Measurements from ENCODE around the gene CMTR2.
A peak's percentile ranks its signal among the peaks of the same experiment; 100 is the strongest.
"Not testable (repeated sequence)": the region's sequence is repeated elsewhere in the genome, so short reads cannot be mapped to it uniquely, and the experiment has no call there.

The CMTR2 gene

DNA sequence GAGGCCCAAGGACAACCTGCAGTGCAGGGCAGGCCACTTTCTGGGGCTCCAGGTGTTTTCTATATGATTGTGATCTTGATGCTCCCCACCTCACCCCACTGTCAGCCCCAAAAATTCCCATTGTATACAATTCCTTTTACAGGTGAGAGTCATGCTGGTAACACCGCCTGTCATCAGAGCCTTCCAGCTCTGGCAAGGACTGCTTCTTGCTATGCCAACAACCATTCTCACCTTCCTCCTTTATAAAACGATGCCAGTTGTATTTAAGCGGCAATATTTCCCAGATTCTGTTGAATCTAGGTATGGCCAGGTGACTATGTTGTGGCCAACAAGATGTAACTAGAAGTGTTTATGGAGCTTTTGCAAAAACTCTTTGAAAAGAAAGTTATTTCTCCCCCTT, 38.9 kb upstream of the CMTR2 start:
- Histone ChIP-seq H2BK12ac (ENCODE audit: low read length) (no peak overlapping the region), H3K27me3 (ENCODE audit: insufficient read depth, low read length) (no peaks in the 10 kb centered on the region), H4K12ac (ENCODE audit: low read depth, low read length) (no peak overlapping the region), H4K91ac (ENCODE audit: low read depth, low read length) (no peak overlapping the region), H3K18ac (ENCODE audit: low read length) (no peak overlapping the region), H2AK5ac (ENCODE audit: low read length) (no peak overlapping the region), H3K4me1 (ENCODE audit: control insufficient read depth in 1 of 2, insufficient read depth in 2 of 2, low read length in 2 of 2) (no peaks in the 10 kb centered on the region), H3K4ac (ENCODE audit: low read depth, low read length) (no peak overlapping the region), H3K9ac (ENCODE audit: low read length) (no peak overlapping the region), H3K9me3 (ENCODE audit: insufficient read depth, low read depth, low read length) (no peaks in the 10 kb centered on the region), H3K4me3 (ENCODE audit: low read depth, low read length) (no peak overlapping the region), H2AFZ (ENCODE audit: insufficient read depth, low read length, poor library complexity) (no peak overlapping the region), H2BK120ac (ENCODE audit: insufficient read depth, low read length, poor library complexity) (no peak overlapping the region), H3K4me2 (ENCODE audit: low read length) (no peak overlapping the region), H3K14ac (ENCODE audit: low read length) (no peak overlapping the region), H3K79me2 (ENCODE audit: control insufficient read depth, insufficient read depth, low read length, poor library complexity) (no peaks in the 10 kb centered on the region), H4K8ac (ENCODE audit: low read depth, low read length) (no peak overlapping the region), H3K27ac (ENCODE audit: low read depth, low read length) (no peak overlapping the region), H3K23ac (ENCODE audit: low read length) (no peak overlapping the region), H2BK5ac (ENCODE audit: low read depth, low read length, poor library complexity) (no peak overlapping the region), H3K36me3 (ENCODE audit: control insufficient read depth in 1 of 2, insufficient read depth in 2 of 2, low read length in 2 of 2) (no peaks in the 10 kb centered on the region), H3K79me1 (ENCODE audit: low read length) (no peaks in the 10 kb centered on the region)
- DNase-seq: no peak
- WGBS (ENCODE audit: extremely low coverage, insufficient coverage, insufficient read length): no CpG with 5 or more reads among the region's 3 CpGs

GRCh38 chr16:71327720-71328119, 38.5 kb upstream of the CMTR2 start:
- no peak overlapping the region for H2AFZ ChIP-seq (ENCODE audit: insufficient read depth, low read length, poor library complexity)
- H4K91ac ChIP-seq (ENCODE audit: low read depth, low read length): no peak overlapping the region
- H3K79me1 ChIP-seq (ENCODE audit: low read length): no peaks in the 10 kb centered on the region
- no peak overlapping the region for H2BK120ac ChIP-seq (ENCODE audit: insufficient read depth, low read length, poor library complexity)
- H3K9me3 ChIP-seq (ENCODE audit: insufficient read depth, low read depth, low read length): no peaks in the 10 kb centered on the region
- no peak overlapping the region for H3K23ac ChIP-seq (ENCODE audit: low read length)
- H2BK12ac ChIP-seq (ENCODE audit: low read length): no peak overlapping the region
- H3K4me2 ChIP-seq (ENCODE audit: low read length): no peak overlapping the region
- no peak overlapping the region for H3K18ac ChIP-seq (ENCODE audit: low read length)
- no peak for DNase-seq
- H3K9ac ChIP-seq (ENCODE audit: low read length): no peak overlapping the region
- H4K8ac ChIP-seq (ENCODE audit: low read depth, low read length): no peak overlapping the region
- no peak overlapping the region for H4K12ac ChIP-seq (ENCODE audit: low read depth, low read length)
- no peak overlapping the region for H2BK5ac ChIP-seq (ENCODE audit: low read depth, low read length, poor library complexity)
- H3K36me3 ChIP-seq (ENCODE audit: control insufficient read depth in 1 of 2, insufficient read depth in 2 of 2, low read length in 2 of 2): no peaks in the 10 kb centered on the region
- H2AK5ac ChIP-seq (ENCODE audit: low read length): no peak overlapping the region
- H3K14ac ChIP-seq (ENCODE audit: low read length): no peak overlapping the region
- no peaks in the 10 kb centered on the region for H3K27me3 ChIP-seq (ENCODE audit: insufficient read depth, low read length)
- no peaks in the 10 kb centered on the region for H3K4me1 ChIP-seq (ENCODE audit: control insufficient read depth in 1 of 2, insufficient read depth in 2 of 2, low read length in 2 of 2)
- no peak overlapping the region for H3K4ac ChIP-seq (ENCODE audit: low read depth, low read length)
- no peak overlapping the region for H3K4me3 ChIP-seq (ENCODE audit: low read depth, low read length)
- H3K79me2 ChIP-seq (ENCODE audit: control insufficient read depth, insufficient read depth, low read length, poor library complexity): no peaks in the 10 kb centered on the region
- no peak overlapping the region for H3K27ac ChIP-seq (ENCODE audit: low read depth, low read length)

- peak; percentile 52 to 62 for DNase-seq
- no peaks in the 10 kb centered on the region for H3K27me3 ChIP-seq (ENCODE audit: insufficient read depth, low read length)
- no peak overlapping the region for H3K4ac ChIP-seq (ENCODE audit: low read depth, low read length)
- no peak overlapping the region for H4K91ac ChIP-seq (ENCODE audit: low read depth, low read length)
- H3K27ac ChIP-seq (ENCODE audit: low read depth, low read length): no peak overlapping the region
- H3K79me2 ChIP-seq (ENCODE audit: control insufficient read depth, insufficient read depth, low read length, poor library complexity): no peaks in the 10 kb centered on the region
- no peak overlapping the region for H4K8ac ChIP-seq (ENCODE audit: low read depth, low read length)
- H3K14ac ChIP-seq (ENCODE audit: low read length): no peak overlapping the region
- no peaks in the 10 kb centered on the region for H3K9me3 ChIP-seq (ENCODE audit: insufficient read depth, low read depth, low read length)
- no peaks in the 10 kb centered on the region for H3K4me1 ChIP-seq (ENCODE audit: control insufficient read depth in 1 of 2, insufficient read depth in 2 of 2, low read length in 2 of 2)
- H3K79me1 ChIP-seq (ENCODE audit: low read length): no peaks in the 10 kb centered on the region
- no peak overlapping the region for H3K9ac ChIP-seq (ENCODE audit: low read length)
- H3K23ac ChIP-seq (ENCODE audit: low read length): no peak overlapping the region
- no peak overlapping the region for H2BK5ac ChIP-seq (ENCODE audit: low read depth, low read length, poor library complexity)
- no peak overlapping the region for H3K4me3 ChIP-seq (ENCODE audit: low read depth, low read length)
- no peak overlapping the region for H2AFZ ChIP-seq (ENCODE audit: insufficient read depth, low read length, poor library complexity)
- no peak overlapping the region for H3K4me2 ChIP-seq (ENCODE audit: low read length)
- no peak overlapping the region for H2BK12ac ChIP-seq (ENCODE audit: low read length)
- no peaks in the 10 kb centered on the region for H3K36me3 ChIP-seq (ENCODE audit: control insufficient read depth in 1 of 2, insufficient read depth in 2 of 2, low read length in 2 of 2)
- WGBS (ENCODE audit: extremely low coverage, insufficient coverage, insufficient read length): no CpG with 5 or more reads among the region's 4 CpGs
- H4K12ac ChIP-seq (ENCODE audit: low read depth, low read length): no peak overlapping the region
- H3K18ac ChIP-seq (ENCODE audit: low read length): no peak overlapping the region
- no peak overlapping the region for H2AK5ac ChIP-seq (ENCODE audit: low read length)
- no peak overlapping the region for H2BK120ac ChIP-seq (ENCODE audit: insufficient read depth, low read length, poor library complexity)
These were observed 30.8 kb upstream of the CMTR2 start for GRCh38 chr16:71319999-71320398.

DNA sequence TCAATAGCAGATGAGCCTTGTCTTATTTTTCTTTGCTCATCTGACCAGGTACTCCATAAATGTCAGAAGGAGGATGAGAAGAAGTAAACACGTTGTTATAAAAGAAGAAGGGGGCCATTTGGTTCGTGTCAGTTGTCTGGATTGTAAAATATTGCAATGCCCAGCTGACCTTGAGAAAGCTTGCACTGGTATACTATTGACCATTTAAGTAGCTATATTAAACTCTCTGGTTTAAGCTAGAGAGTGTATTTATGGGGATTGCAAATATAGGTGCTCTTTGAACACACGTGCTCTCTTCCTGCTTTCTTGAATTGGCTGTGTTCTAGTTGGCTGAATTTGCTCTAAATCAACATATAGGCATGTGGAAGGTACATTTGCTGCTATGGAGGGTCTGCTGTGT, 26.1 kb upstream of the CMTR2 start:
- Histone ChIP-seq H2BK12ac (ENCODE audit: low read length) (no peak overlapping the region), H3K27me3 (ENCODE audit: insufficient read depth, low read length) (no peaks in the 10 kb centered on the region), H3K4me2 (ENCODE audit: low read length) (no peak overlapping the region), H2BK120ac (ENCODE audit: insufficient read depth, low read length, poor library complexity) (no peak overlapping the region), H3K79me1 (ENCODE audit: low read length) (no peaks in the 10 kb centered on the region), H2BK5ac (ENCODE audit: low read depth, low read length, poor library complexity) (no peak overlapping the region), H4K8ac (ENCODE audit: low read depth, low read length) (no peak overlapping the region), H3K23ac (ENCODE audit: low read length) (no peak overlapping the region), H3K9me3 (ENCODE audit: insufficient read depth, low read depth, low read length) (no peaks in the 10 kb centered on the region), H3K79me2 (ENCODE audit: control insufficient read depth, insufficient read depth, low read length, poor library complexity) (no peaks in the 10 kb centered on the region), H4K91ac (ENCODE audit: low read depth, low read length) (no peak overlapping the region), H2AFZ (ENCODE audit: insufficient read depth, low read length, poor library complexity) (no peak overlapping the region), H4K12ac (ENCODE audit: low read depth, low read length) (no peak overlapping the region), H3K14ac (ENCODE audit: low read length) (no peak overlapping the region), H2AK5ac (ENCODE audit: low read length) (no peak overlapping the region), H3K36me3 (ENCODE audit: control insufficient read depth in 1 of 2, insufficient read depth in 2 of 2, low read length in 2 of 2) (no peaks in the 10 kb centered on the region), H3K4me3 (ENCODE audit: low read depth, low read length) (no peak overlapping the region), H3K4ac (ENCODE audit: low read depth, low read length) (no peak overlapping the region), H3K4me1 (ENCODE audit: control insufficient read depth in 1 of 2, insufficient read depth in 2 of 2, low read length in 2 of 2) (no peaks in the 10 kb centered on the region), H3K18ac (ENCODE audit: low read length) (no peak overlapping the region), H3K27ac (ENCODE audit: low read depth, low read length) (no peak overlapping the region), H3K9ac (ENCODE audit: low read length) (no peak overlapping the region)
- WGBS (ENCODE audit: extremely low coverage, insufficient coverage, insufficient read length): no CpG with 5 or more reads among the region's 3 CpGs
- DNase-seq: no peak

GRCh38 chr16:71313591-71313990, 24.4 kb upstream of the CMTR2 start:
- not testable (repeated sequence) for H3K4ac ChIP-seq (ENCODE audit: low read depth, low read length); H2AK5ac ChIP-seq (ENCODE audit: low read length); H2BK12ac ChIP-seq (ENCODE audit: low read length); H3K23ac ChIP-seq (ENCODE audit: low read length); H4K91ac ChIP-seq (ENCODE audit: low read depth, low read length); H3K27me3 ChIP-seq (ENCODE audit: insufficient read depth, low read length); H3K14ac ChIP-seq (ENCODE audit: low read length); H2BK5ac ChIP-seq (ENCODE audit: low read depth, low read length, poor library complexity); H3K18ac ChIP-seq (ENCODE audit: low read length); H4K8ac ChIP-seq (ENCODE audit: low read depth, low read length); H3K79me2 ChIP-seq (ENCODE audit: control insufficient read depth, insufficient read depth, low read length, poor library complexity); H3K79me1 ChIP-seq (ENCODE audit: low read length); H3K36me3 ChIP-seq (ENCODE audit: control insufficient read depth in 1 of 2, insufficient read depth in 2 of 2, low read length in 2 of 2); H3K4me2 ChIP-seq (ENCODE audit: low read length); H2AFZ ChIP-seq (ENCODE audit: insufficient read depth, low read length, poor library complexity); H3K4me1 ChIP-seq (ENCODE audit: control insufficient read depth in 1 of 2, insufficient read depth in 2 of 2, low read length in 2 of 2); H3K4me3 ChIP-seq (ENCODE audit: low read depth, low read length); H3K27ac ChIP-seq (ENCODE audit: low read depth, low read length); H3K9ac ChIP-seq (ENCODE audit: low read length); H3K9me3 ChIP-seq (ENCODE audit: insufficient read depth, low read depth, low read length); H4K12ac ChIP-seq (ENCODE audit: low read depth, low read length); H2BK120ac ChIP-seq (ENCODE audit: insufficient read depth, low read length, poor library complexity)
- DNase-seq: peak; percentile 62 to 71
- WGBS (ENCODE audit: extremely low coverage, insufficient coverage, insufficient read length): no CpG with 5 or more reads among the region's 3 CpGs

Measured in trophoblast cell (in vitro differentiated cells and primary cell).